Dendritic cell treated with granulocyte-macrophage colony-stimulating factor and Interleukin-4, amounts not matched to agents 40 ng/mL and 50 ng/mL, for 4 days (primary cell): ENCODE data around the gene ULK4.
"Not testable (repeated sequence)": the region's sequence is repeated elsewhere in the genome, so short reads cannot be mapped to it uniquely, and the experiment has no call there.

Experiments
- H3K27ac Mint-ChIP-seq: one replicate; pipeline ENCODE4 v1.8.0; 2022; ENCODE audit warnings: mild to moderate bottlenecking, mixed read lengths
- H3K27me3 Mint-ChIP-seq: one replicate; pipeline ENCODE4 v1.8.0; 2022; ENCODE audit warnings: mild to moderate bottlenecking, mixed read lengths
- H3K36me3 Mint-ChIP-seq: one replicate; pipeline ENCODE4 v1.8.0; 2022; ENCODE audit warnings: low read depth, mixed read lengths
- H3K4me1 Mint-ChIP-seq: one replicate; pipeline ENCODE4 v1.8.0; 2022; ENCODE audit warnings: low read depth, mixed read lengths
- H3K4me3 Mint-ChIP-seq: one replicate; pipeline ENCODE4 v1.8.0; 2022; ENCODE audit warnings: mild to moderate bottlenecking, moderate library complexity, mixed read lengths
- H3K9me3 Mint-ChIP-seq: one replicate; pipeline ENCODE4 v1.8.0; 2022; ENCODE audit warnings: mixed read lengths
- intact Hi-C: fragments of 100-400 bp; cut with micrococcal nuclease; formaldehyde crosslinking; loops from one replicate; pipeline ENCODE4 v1.15.0; 2022

ULK4 gene

GRCh38 chr3:41726891-41727290 is 235.0 kb downstream of the ULK4 start:
- H3K4me1 Mint-ChIP-seq: no peaks in the 10 kb centered on the region
- no peak overlapping the region for H3K27ac Mint-ChIP-seq
- H3K4me3 Mint-ChIP-seq: no peak overlapping the region
- no peaks in the 10 kb centered on the region for H3K36me3 Mint-ChIP-seq
- intact Hi-C loops: no loop called here
- H3K27me3 Mint-ChIP-seq: no peaks in the 10 kb centered on the region
- no peaks in the 10 kb centered on the region for H3K9me3 Mint-ChIP-seq

- no peak overlapping the region for H3K4me3 Mint-ChIP-seq
- intact Hi-C loops: no loop called here
- no peaks in the 10 kb centered on the region for H3K9me3 Mint-ChIP-seq
These were observed 244.3 kb downstream of the ULK4 start for GRCh38 chr3:41717641-41718040.

GRCh38 chr3:41716471-41716870 is 245.4 kb downstream of the ULK4 start:
- no peaks in the 10 kb centered on the region for H3K27me3 Mint-ChIP-seq
- H3K36me3 Mint-ChIP-seq: no peaks in the 10 kb centered on the region
- no peaks in the 10 kb centered on the region for H3K9me3 Mint-ChIP-seq
- H3K4me3 Mint-ChIP-seq: no peak overlapping the region
- intact Hi-C loops: no loop called here
- H3K4me1 Mint-ChIP-seq: no peaks in the 10 kb centered on the region
- no peak overlapping the region for H3K27ac Mint-ChIP-seq

More at GRCh38 chr3:41717641-41718040, 244.3 kb downstream of the ULK4 start:
- Mint-ChIP-seq H3K27ac (no peak overlapping the region), H3K27me3 (no peaks in the 10 kb centered on the region), H3K36me3 (no peaks in the 10 kb centered on the region), H3K4me1 (no peaks in the 10 kb centered on the region)

- Mint-ChIP-seq H3K27ac (no peak overlapping the region), H3K4me3 (no peak overlapping the region), H3K27me3 (no peaks in the 10 kb centered on the region), H3K9me3 (no peaks in the 10 kb centered on the region), H3K4me1 (no peaks in the 10 kb centered on the region), H3K36me3 (no peaks in the 10 kb centered on the region)
- intact Hi-C loops: no loop called here
These were observed 246.5 kb downstream of the ULK4 start for GRCh38 chr3:41715376-41715775.

- intact Hi-C loops: no loop called here
- H3K4me1 Mint-ChIP-seq: no peaks in the 10 kb centered on the region
- no peaks in the 10 kb centered on the region for H3K27me3 Mint-ChIP-seq
- H3K36me3 Mint-ChIP-seq: no peaks in the 10 kb centered on the region
- H3K27ac Mint-ChIP-seq: no peak overlapping the region
- no peak overlapping the region for H3K4me3 Mint-ChIP-seq
- H3K9me3 Mint-ChIP-seq: no peaks in the 10 kb centered on the region
These were observed 250.3 kb downstream of the ULK4 start for GRCh38 chr3:41711651-41712050.

GRCh38 chr3:41710646-41711388 is 251.1 kb downstream of the ULK4 start:
- Mint-ChIP-seq H3K4me3 (no peak overlapping the region), H3K4me1 (no peaks in the 10 kb centered on the region), H3K27ac (no peak overlapping the region), H3K9me3 (no peaks in the 10 kb centered on the region), H3K27me3 (no peaks in the 10 kb centered on the region), H3K36me3 (no peaks in the 10 kb centered on the region)
- intact Hi-C loops: no loop called here

- H3K36me3 Mint-ChIP-seq, H3K4me1 Mint-ChIP-seq, H3K27ac Mint-ChIP-seq, H3K27me3 Mint-ChIP-seq, intact Hi-C loops, H3K9me3 Mint-ChIP-seq, H3K4me3 Mint-ChIP-seq: not testable (repeated sequence)
These were observed 252.7 kb downstream of the ULK4 start for GRCh38 chr3:41709213-41709612.

- Mint-ChIP-seq H3K27me3 (no peaks in the 10 kb centered on the region), H3K4me1 (no peaks in the 10 kb centered on the region), H3K9me3 (no peaks in the 10 kb centered on the region), H3K27ac (no peak overlapping the region), H3K36me3 (no peaks in the 10 kb centered on the region), H3K4me3 (no peak overlapping the region)
- intact Hi-C loops: no loop called here
These were observed 253.7 kb downstream of the ULK4 start for GRCh38 chr3:41708176-41708575.

GRCh38 chr3:41705893-41706292 is 256.0 kb downstream of the ULK4 start:
- no peaks in the 10 kb centered on the region for H3K4me1 Mint-ChIP-seq
- no peaks in the 10 kb centered on the region for H3K27me3 Mint-ChIP-seq
- no peak overlapping the region for H3K4me3 Mint-ChIP-seq
- no peaks in the 10 kb centered on the region for H3K36me3 Mint-ChIP-seq
- no peaks in the 10 kb centered on the region for H3K9me3 Mint-ChIP-seq
- intact Hi-C loops: no loop called here
- no peak overlapping the region for H3K27ac Mint-ChIP-seq

GRCh38 chr3:41701191-41701698 is 260.7 kb downstream of the ULK4 start:
- Mint-ChIP-seq H3K27me3 (no peaks in the 10 kb centered on the region), H3K4me3 (no peak overlapping the region), H3K4me1 (no peaks in the 10 kb centered on the region), H3K36me3 (no peaks in the 10 kb centered on the region), H3K27ac (no peak overlapping the region), H3K9me3 (peaks cover 5% of the 10 kb centered on the region)
- intact Hi-C loops: no loop called here

- H3K4me1 Mint-ChIP-seq: no peaks in the 10 kb centered on the region
- H3K36me3 Mint-ChIP-seq: no peaks in the 10 kb centered on the region
- H3K27me3 Mint-ChIP-seq: no peaks in the 10 kb centered on the region
- H3K9me3 Mint-ChIP-seq: peaks cover 9% of the 10 kb centered on the region
- intact Hi-C loops: no loop called here
- H3K27ac Mint-ChIP-seq: no peak overlapping the region
- no peak overlapping the region for H3K4me3 Mint-ChIP-seq
These were observed 261.7 kb downstream of the ULK4 start for GRCh38 chr3:41700155-41700554.

- no peak overlapping the region for H3K27ac Mint-ChIP-seq
- H3K4me1 Mint-ChIP-seq: no peaks in the 10 kb centered on the region
- H3K4me3 Mint-ChIP-seq: no peak overlapping the region
- intact Hi-C loops: no loop called here
- peaks cover 9% of the 10 kb centered on the region for H3K9me3 Mint-ChIP-seq
- no peaks in the 10 kb centered on the region for H3K27me3 Mint-ChIP-seq
- no peaks in the 10 kb centered on the region for H3K36me3 Mint-ChIP-seq
These were observed 263.0 kb downstream of the ULK4 start for GRCh38 chr3:41698898-41699297.

- H3K9me3 Mint-ChIP-seq: peaks cover 9% of the 10 kb centered on the region
- H3K36me3 Mint-ChIP-seq: no peaks in the 10 kb centered on the region
- no peak overlapping the region for H3K27ac Mint-ChIP-seq
- no peaks in the 10 kb centered on the region for H3K4me1 Mint-ChIP-seq
- intact Hi-C loops: no loop called here
- no peaks in the 10 kb centered on the region for H3K27me3 Mint-ChIP-seq
- no peak overlapping the region for H3K4me3 Mint-ChIP-seq
These were observed 264.2 kb downstream of the ULK4 start for GRCh38 chr3:41697702-41698101.

GRCh38 chr3:41695806-41696205 is 266.1 kb downstream of the ULK4 start:
- H3K36me3 Mint-ChIP-seq, H3K4me3 Mint-ChIP-seq, H3K9me3 Mint-ChIP-seq, H3K27ac Mint-ChIP-seq, intact Hi-C loops, H3K27me3 Mint-ChIP-seq, H3K4me1 Mint-ChIP-seq: not testable (repeated sequence)

- no peaks in the 10 kb centered on the region for H3K36me3 Mint-ChIP-seq
- intact Hi-C loops: no loop called here
- H3K27ac Mint-ChIP-seq: no peak overlapping the region
- H3K4me3 Mint-ChIP-seq: no peak overlapping the region
- no peaks in the 10 kb centered on the region for H3K27me3 Mint-ChIP-seq
- peaks cover 9% of the 10 kb centered on the region for H3K9me3 Mint-ChIP-seq
- peaks cover 5% of the 10 kb centered on the region for H3K4me1 Mint-ChIP-seq
These were observed 268.1 kb downstream of the ULK4 start for GRCh38 chr3:41693799-41694198.
